H1 (cell line): ENCODE measurements around the gene SGCD. TPM values are rescaled to one million over a fixed set of nuclear protein-coding genes. Genes with fewer than 3 reads are reported as not detected.

Experiments
- CTCF ChIA-PET: fragments of 300-600 bp; sonication (Branson Sonifier 250); formaldehyde crosslinking; loops from one replicate; lab custom pipeline; 2021; ENCODE audit not compliant: partially characterized antibody; lab: Charles Lee
- POLR2A ChIA-PET: fragments of 300-600 bp; sonication (Branson Sonifier 250); formaldehyde crosslinking; loops from one replicate; lab custom pipeline; 2021; ENCODE audit warnings: inconsistent platforms; ENCODE audit not compliant: partially characterized antibody; lab: Charles Lee
- DNase-seq, 2 experiments: peaks; one replicate each; pipeline versions ENCODE4 v3.0.0 to v3.0.0-alpha.2; 2010 to 2022; ENCODE audit warnings: low spot score in 2 of 2, low read depth in 1 of 2, mixed read lengths in 1 of 2
- FAIRE-seq: peaks from 2 replicates; lab custom pipeline; 2011; peaks lifted over from hg19 to GRCh38; lab: Jason Lieb, UNC
- H2AFZ ChIP-seq: 2 replicates; pipeline ENCODE4 v1.8.1; 2012; ENCODE audit warnings: low read length, inconsistent platforms
- H2AK5ac ChIP-seq: 2 replicates; pipeline ENCODE4 v1.6.1; 2013; ENCODE audit warnings: low read depth, low read length
- H2BK120ac ChIP-seq: replicated peaks from 2 replicates; pipeline ENCODE3; 2013; ENCODE audit warnings: low read depth, low read length, inconsistent platforms
- H2BK12ac ChIP-seq: 2 replicates; pipeline ENCODE4 v1.6.1; 2013; ENCODE audit warnings: low read depth, low read length
- H2BK15ac ChIP-seq: 2 replicates; pipeline ENCODE4 v1.6.1; 2013; ENCODE audit warnings: low read length
- H2BK20ac ChIP-seq: 2 replicates; pipeline ENCODE4 v1.6.1; 2013; ENCODE audit warnings: low read length
- H2BK5ac ChIP-seq: 2 replicates; pipeline ENCODE4 v1.6.1; 2013; ENCODE audit warnings: low read depth, low read length
- H3K14ac ChIP-seq: 2 replicates; pipeline ENCODE4 v1.6.1; 2013; ENCODE audit warnings: inconsistent platforms; ENCODE audit not compliant: insufficient read length
- H3K18ac ChIP-seq: 2 replicates; pipeline ENCODE4 v1.6.1; 2013; ENCODE audit warnings: low read length; ENCODE audit errors: extremely low read depth
- H3K23ac ChIP-seq: 2 replicates; pipeline ENCODE4 v1.6.1; 2013; ENCODE audit warnings: inconsistent platforms; ENCODE audit not compliant: insufficient read length
- H3K23me2 ChIP-seq: 2 replicates; pipeline ENCODE4 v1.6.1; 2013; ENCODE audit warnings: low read depth, low read length
- H3K27ac ChIP-seq: 2 replicates; pipeline ENCODE4 v1.6.1; 2011; ENCODE audit warnings: low read depth, low read length, inconsistent platforms
- H3K27me3 ChIP-seq, 4 experiments: replicated peaks in 1 of 4; 1 replicate in 1 of 4; 2 replicates in 3 of 4; pipeline versions ENCODE4 v1.6.1 to v1.8.1; 2011 to 2013; ENCODE audit warnings: low read length in 3 of 4, mild to moderate bottlenecking in 3 of 4, inconsistent platforms in 2 of 4, mixed read lengths in 2 of 4, moderate library complexity in 1 of 4; ENCODE audit not compliant: control insufficient read depth in 3 of 4, insufficient read depth in 3 of 4; ENCODE audit errors: extremely low read depth in 1 of 4
- H3K36me3 ChIP-seq, 4 experiments: 2 replicates each; pipeline versions ENCODE4 v1.6.1 to v1.8.1; 2011 to 2013; ENCODE audit warnings: mild to moderate bottlenecking in 4 of 4, low read length in 3 of 4, moderate library complexity in 2 of 4, control low read depth in 1 of 4, inconsistent platforms in 1 of 4; ENCODE audit not compliant: insufficient read depth in 4 of 4, control insufficient read depth in 2 of 4
- H3K4ac ChIP-seq: replicated peaks from 2 replicates; pipeline ENCODE3; 2013; ENCODE audit warnings: low read length, low read depth, mixed read lengths, inconsistent platforms; ENCODE audit not compliant: insufficient read length
- H3K4me1 ChIP-seq, 4 experiments: replicated peaks in 1 of 4; 1 replicate in 1 of 4; 2 replicates in 3 of 4; pipeline versions ENCODE4 v1.6.1 to v1.8.1; 2011 to 2013; ENCODE audit warnings: low read length in 3 of 4, inconsistent platforms in 2 of 4, mixed read lengths in 1 of 4; ENCODE audit not compliant: insufficient read depth in 4 of 4, control insufficient read depth in 3 of 4
- H3K4me2 ChIP-seq, 2 experiments: 2 replicates each; pipeline versions ENCODE4 v1.6.1 to v1.8.1; 2011 to 2013; ENCODE audit warnings: low read depth in 2 of 2, low read length in 2 of 2, control low read depth in 1 of 2, inconsistent platforms in 1 of 2, mild to moderate bottlenecking in 1 of 2; ENCODE audit not compliant: insufficient read depth in 1 of 2
- H3K4me3 ChIP-seq, 4 experiments: fragments of 200-600, 300-600 bp in 1 of 4; sonication (generic), shearing (Covaris generic), sonication (Bioruptor Twin) in 1 of 4; 2 replicates each; pipeline versions ENCODE4 v1.5.1 to v1.8.1; 2011 to 2016; ENCODE audit warnings: low read length in 4 of 4, low read depth in 3 of 4, control low read depth in 2 of 4, inconsistent platforms in 2 of 4, mild to moderate bottlenecking in 2 of 4, mixed read lengths in 1 of 4, moderate library complexity in 1 of 4; ENCODE audit not compliant: insufficient read depth in 2 of 4; ENCODE audit errors: extremely low read depth in 1 of 4
- H3K56ac ChIP-seq: replicated peaks from 2 replicates; pipeline ENCODE3; 2013; ENCODE audit warnings: low read depth, mild to moderate bottlenecking, mixed read lengths, low read length, inconsistent platforms; ENCODE audit not compliant: insufficient read length
- H3K79me1 ChIP-seq: 2 replicates; pipeline ENCODE4 v1.6.1; 2013; ENCODE audit warnings: low read depth, low read length, control low read depth
- H3K79me2 ChIP-seq, 2 experiments: 2 replicates each; pipeline versions ENCODE4 v1.6.1 to v1.8.1; 2012 to 2013; ENCODE audit warnings: low read length in 2 of 2, mild to moderate bottlenecking in 2 of 2, inconsistent platforms in 1 of 2; ENCODE audit not compliant: insufficient read depth in 2 of 2, control insufficient read depth in 1 of 2
- H3K9ac ChIP-seq, 4 experiments: replicated peaks in 1 of 4; 1 replicate in 1 of 4; 2 replicates in 3 of 4; pipeline versions ENCODE4 v1.6.1 to v1.8.1; 2011 to 2013; ENCODE audit warnings: low read depth in 3 of 4, low read length in 3 of 4, control low read depth in 2 of 4, mild to moderate bottlenecking in 2 of 4, moderate library complexity in 2 of 4, inconsistent platforms in 1 of 4; ENCODE audit errors: extremely low read depth in 1 of 4
- H3K9me3 ChIP-seq, 2 experiments: 2 replicates each; pipeline versions ENCODE4 v1.6.1 to v1.8.1; 2012 to 2013; ENCODE audit warnings: mild to moderate bottlenecking in 2 of 2, moderate library complexity in 2 of 2, control low read depth in 1 of 2, inconsistent platforms in 1 of 2, low read depth in 1 of 2, low read length in 1 of 2, mixed read lengths in 1 of 2; ENCODE audit not compliant: insufficient read depth in 2 of 2
- H4K20me1 ChIP-seq, 2 experiments: replicated peaks in 1 of 2; 2 replicates each; pipeline versions ENCODE3 to v1.8.1; 2011 to 2013; ENCODE audit warnings: inconsistent platforms in 2 of 2, low read length in 2 of 2, mild to moderate bottlenecking in 1 of 2; ENCODE audit not compliant: insufficient read depth in 2 of 2, control insufficient read depth in 1 of 2
- H4K5ac ChIP-seq: 2 replicates; pipeline ENCODE4 v1.6.1; 2013; ENCODE audit warnings: low read length, low read depth, mixed read lengths, inconsistent platforms; ENCODE audit not compliant: insufficient read length
- H4K8ac ChIP-seq: 2 replicates; pipeline ENCODE4 v1.8.0; 2013; ENCODE audit warnings: mild to moderate bottlenecking, moderate library complexity, low read length, inconsistent platforms; ENCODE audit not compliant: insufficient read depth; ENCODE audit errors: extremely low read depth
- H4K91ac ChIP-seq: replicated peaks from 2 replicates; pipeline ENCODE3; 2013; ENCODE audit warnings: low read length, mixed read lengths, inconsistent platforms; ENCODE audit not compliant: insufficient read length
- ATF3 ChIP-seq: IDR thresholded peaks from 2 replicates; pipeline ENCODE4 v1.6.1; 2011; ENCODE audit warnings: low read depth, mild to moderate bottlenecking, low read length; ENCODE audit not compliant: insufficient read depth
- EGR1 ChIP-seq: IDR thresholded peaks from 2 replicates; pipeline ENCODE4 v1.6.1; 2011; ENCODE audit warnings: low read depth, low read length, borderline replicate concordance
- JUND ChIP-seq: IDR thresholded peaks from 2 replicates; pipeline ENCODE4 v1.6.1; 2011; ENCODE audit warnings: mild to moderate bottlenecking, improper control_type of control experiment, low read length
- KDM1A ChIP-seq: fragments of 200-600, 300-600 bp; sonication (generic); IDR thresholded peaks from 2 replicates; pipeline ENCODE4 v1.7.1; 2016; ENCODE audit warnings: mild to moderate bottlenecking, low read length, borderline replicate concordance
- SP2 ChIP-seq: IDR thresholded peaks from 2 replicates; pipeline ENCODE4 v1.6.1; 2012; ENCODE audit warnings: mild to moderate bottlenecking, low read length, inconsistent platforms
- WGBS, 2 experiments: shearing (Covaris generic) in 1 of 2; methylation state at CpG; one replicate each; pipeline versions ENCODE4 v1.1.6 to v1.1.7; 2013 to 2015; ENCODE audit warnings: low lambda C conversion rate in 2 of 2, mixed read lengths in 2 of 2, inconsistent platforms in 1 of 2, low coverage in 1 of 2, missing lambda C conversion rate in 1 of 2; ENCODE audit not compliant: insufficient replicate concordance in 2 of 2, insufficient coverage in 1 of 2, insufficient read length in 1 of 2; ENCODE audit errors: extremely low coverage in 1 of 2, missing lambda C conversion rate in 1 of 2; 5-methylcytosine and 5-hydroxymethylcytosine counted together
- polyA plus RNA-seq, 7 experiments: library from polyadenylated mRNA; depleted of rRNA in 3 of 7; stranded (reverse) in 5 of 7; unstranded in 2 of 7; fragments of >200 nt in 5 of 7; fragments of 200-250 nt in 2 of 7; gene quantifications; 1 replicate in 5 of 7; 2 replicates in 1 of 7; 4 replicates in 1 of 7; pipeline versions ENCODE4 v1.2.1 to v1.2.3, GENCODE V29; 2011 to 2013; ENCODE audit warnings: missing spikeins in 2 of 7, mixed read lengths in 2 of 7
- total RNA-seq: library from RNA; stranded (reverse); fragmentation: NEBNext Ultra II Directional; extraction: Animal tissue kit (Norgen Biotek cat#: 25700); gene quantifications from 2 replicates; pipeline ENCODE4 v1.2.1, GENCODE V29; 2021

SGCD gene
- total and polyA plus RNA-seq, 2 of the 8 experiments (the other 6 are each of a cell fraction or from before 2014, with no cell fraction given) = 0.04 to 0.08 TPM

- H4K8ac ChIP-seq = no peak overlapping the region
- DNase-seq (no peak), FAIRE-seq (no peak)
- H2BK12ac ChIP-seq = peak overlapping the region; percentile 13; the same call in 1 of the 2 replicates
- H3K9ac ChIP-seq = no peak overlapping the region
- ChIA-PET POLR2A (no interaction called here), CTCF (no interaction called here)
- H3K18ac ChIP-seq = no peak overlapping the region
- no peak overlapping the region for H3K4ac ChIP-seq
- no peak overlapping the region for H3K4me3 ChIP-seq
- no peak overlapping the region for H3K27ac ChIP-seq
- peaks cover 0 to 13% (median 1%) of the 10 kb centered on the region in 4 experiments; a peak in 4 of 7 replicates for H3K4me1 ChIP-seq
- no peaks in the 10 kb centered on the region for H4K20me1 ChIP-seq
- no peak overlapping the region for H2BK20ac ChIP-seq
- H3K79me2 ChIP-seq = no peaks in the 10 kb centered on the region
- no peaks in the 10 kb centered on the region for H3K23me2 ChIP-seq
- 0 out of 2 replicates have a peak overlapping the region, but pooled peaks have one; percentile 50 for H2AFZ ChIP-seq
- H4K5ac ChIP-seq = no peak overlapping the region
- H2BK120ac ChIP-seq = no peak overlapping the region
- H2AK5ac ChIP-seq = no peak overlapping the region
- no peak overlapping the region for H3K23ac ChIP-seq
- no peak overlapping the region for H2BK5ac ChIP-seq
- no peak overlapping the region for H3K14ac ChIP-seq
- H3K79me1 ChIP-seq = no peaks in the 10 kb centered on the region
- WGBS, 2 experiments = 94% methylated on average over 10 of the region's 10 CpGs; no CpG with 5 or more reads in 1 of the 2 experiments
- TF ChIP-seq JUND (no peak), EGR1 (no peak), SP2 (no peak), ATF3 (no peak), KDM1A (no peak)
- no peaks in the 10 kb centered on the region for H3K9me3 ChIP-seq
- H3K4me2 ChIP-seq = no peak overlapping the region
- no peaks in the 10 kb centered on the region for H3K27me3 ChIP-seq
- H3K36me3 ChIP-seq = no peaks in the 10 kb centered on the region
- H4K91ac ChIP-seq = no peak overlapping the region
- H3K56ac ChIP-seq = no peak overlapping the region
- H2BK15ac ChIP-seq = no peak overlapping the region
Observed at GRCh38 chr5:156680831-156681230, 353.9 kb downstream of the SGCD start.
